B cell (primary cell): ENCODE data around the gene CCND2. TPM values are rescaled to one million over a fixed set of nuclear protein-coding genes. Genes with fewer than 3 reads are reported as not detected.

Experiments
- ATAC-seq: fragments of 200-7000 bp; cut with Tn5 transposase; one replicate; pipeline ENCODE4 v1.10.0; 2021; ENCODE audit warnings: low read depth, mild to moderate bottlenecking, moderate number of reproducible peaks, moderate library complexity
- CTCF ChIA-PET: fragments of 350-600 bp; sonication (Branson Sonifier 250); formaldehyde crosslinking; loops from one replicate; lab custom pipeline; 2021; ENCODE audit warnings: antibody characterized with exemption, inconsistent platforms; lab: Charles Lee
- POLR2A ChIA-PET: fragments of 350-600 bp; sonication (Branson Sonifier 250); formaldehyde crosslinking; loops from one replicate; lab custom pipeline; 2021; ENCODE audit warnings: antibody characterized with exemption; lab: Charles Lee
- DNase-seq: peaks from one replicate; pipeline ENCODE4 v3.0.0; 2013
- H2AFZ ChIP-seq: 2 replicates; pipeline ENCODE4 v1.6.1; 2012; ENCODE audit warnings: mild to moderate bottlenecking, low read depth, low read length; ENCODE audit not compliant: insufficient read depth, poor library complexity, severe bottlenecking
- H3K27ac ChIP-seq, 2 donors: 1 replicate in 1 of 2; 2 replicates in 1 of 2; pipeline ENCODE4 v1.5.1; 2012 to 2013; ENCODE audit warnings: low read length in 2 of 2, mild to moderate bottlenecking in 2 of 2, moderate library complexity in 1 of 2
- H3K27me3 ChIP-seq, 4 experiments: fragments of 200-600 bp in 1 of 4; sonication (generic) in 1 of 4; replicated peaks in 1 of 4; 1 replicate in 2 of 4; 2 replicates in 2 of 4; pipeline versions ENCODE4 v1.6.1 to v1.7.0; 2013 to 2016; ENCODE audit warnings: low read length in 3 of 4, mild to moderate bottlenecking in 2 of 4, mixed read lengths in 1 of 4, moderate library complexity in 1 of 4; ENCODE audit not compliant: insufficient read depth in 4 of 4, control insufficient read depth in 3 of 4; ENCODE audit errors: control extremely low read depth in 1 of 4
- H3K36me3 ChIP-seq, 2 experiments: replicated peaks in 1 of 2; 1 replicate in 1 of 2; 2 replicates in 1 of 2; pipeline versions ENCODE4 v1.6.1 to v1.7.1; 2013; ENCODE audit warnings: low read length in 1 of 2; ENCODE audit not compliant: insufficient read depth in 2 of 2, control insufficient read depth in 1 of 2; ENCODE audit errors: control extremely low read depth in 1 of 2, extremely low read depth in 1 of 2
- H3K4me1 ChIP-seq, 2 donors: fragments of 200-600 bp in 1 of 2; sonication (generic) in 1 of 2; 1 replicate in 1 of 2; 2 replicates in 1 of 2; pipeline versions ENCODE4 v1.5.1 to v1.6.1; 2013 to 2017; ENCODE audit warnings: low read length in 2 of 2; ENCODE audit not compliant: control insufficient read depth in 2 of 2, insufficient read depth in 2 of 2
- H3K4me2 ChIP-seq: replicated peaks from 2 replicates; pipeline ENCODE3; 2012; ENCODE audit warnings: mild to moderate bottlenecking, low read depth, low read length; ENCODE audit not compliant: poor library complexity, severe bottlenecking
- H3K4me3 ChIP-seq, 5 experiments: fragments of 200-600 bp in 1 of 5; sonication (generic) in 1 of 5; 1 replicate in 3 of 5; 2 replicates in 2 of 5; pipeline versions ENCODE4 v1.5.1 to v1.7.0; 2011 to 2016; ENCODE audit warnings: low read length in 4 of 5, mild to moderate bottlenecking in 4 of 5, low read depth in 2 of 5, control low read depth in 1 of 5, moderate library complexity in 1 of 5; ENCODE audit not compliant: insufficient read depth in 1 of 5; ENCODE audit errors: control extremely low read depth in 1 of 5, extremely low read depth in 1 of 5
- H3K79me2 ChIP-seq: fragments of 200-600 bp; sonication (generic); one replicate; pipeline ENCODE4 v1.6.0; 2016; ENCODE audit warnings: low read length; ENCODE audit not compliant: control insufficient read depth, insufficient read depth
- H3K9ac ChIP-seq: fragments of 200-600 bp; sonication (generic); 2 replicates; pipeline ENCODE4 v1.6.1; 2017; ENCODE audit warnings: mild to moderate bottlenecking, low read length, moderate library complexity
- H3K9me3 ChIP-seq, 3 donors: one replicate each; pipeline versions ENCODE4 v1.6.1 to v1.7.1; 2013; ENCODE audit warnings: low read length in 2 of 3; ENCODE audit not compliant: control insufficient read depth in 2 of 3, insufficient read depth in 1 of 3; ENCODE audit errors: control extremely low read depth in 1 of 3
- H4K20me1 ChIP-seq: 2 replicates; pipeline ENCODE4 v1.6.0; 2012; ENCODE audit warnings: mild to moderate bottlenecking, low read length; ENCODE audit not compliant: insufficient read depth, control insufficient read depth, poor library complexity, severe bottlenecking
- H3K27ac Mint-ChIP-seq: one replicate; pipeline ENCODE4 v1.8.0; 2021; ENCODE audit warnings: mixed read lengths
- H3K27me3 Mint-ChIP-seq: one replicate; pipeline ENCODE4 v1.8.0; 2021; ENCODE audit warnings: mixed read lengths
- H3K4me1 Mint-ChIP-seq: one replicate; pipeline ENCODE4 v1.8.0; 2021; ENCODE audit warnings: mixed read lengths
- H3K4me3 Mint-ChIP-seq: one replicate; pipeline ENCODE4 v1.8.0; 2021; ENCODE audit warnings: mixed read lengths
- H3K9me3 Mint-ChIP-seq: one replicate; pipeline ENCODE4 v1.8.0; 2022; ENCODE audit warnings: mixed read lengths; ENCODE audit not compliant: insufficient read depth
- EZH2 ChIP-seq: IDR thresholded peaks from 2 replicates; pipeline ENCODE4 v1.6.1; 2012; ENCODE audit warnings: borderline replicate concordance, low read depth, mild to moderate bottlenecking, moderate library complexity, low read length; ENCODE audit not compliant: insufficient read depth, poor library complexity, severe bottlenecking
- WGBS: methylation state at CpG from one replicate; pipeline ENCODE4 v1.1.5; 2013; ENCODE audit warnings: missing lambda C conversion rate; ENCODE audit not compliant: insufficient coverage; 5-methylcytosine and 5-hydroxymethylcytosine counted together
- intact Hi-C: fragments of 100-400 bp; cut with micrococcal nuclease; formaldehyde crosslinking; loops from one replicate; pipeline ENCODE4 v1.10.0; 2022
- polyA plus RNA-seq: library from polyadenylated mRNA; depleted of rRNA; stranded (reverse); fragments of >200 nt; gene quantifications from 2 replicates; pipeline ENCODE4 v1.2.3, GENCODE V29; 2012
- total RNA-seq, 2 donors: library from RNA; stranded (reverse); fragments of 120-200 nt in 1 of 2; gene quantifications; 1 replicate in 1 of 2; 2 replicates in 1 of 2; pipeline versions ENCODE4 v1.2.3 to v1.2.4, GENCODE V29; 2013 to 2022
- TF ChIP-seq, protein P1 (sequence below): fragments of 200-600 bp; IDR thresholded peaks from one replicate; pipeline ENCODE4 v1.8.0; 2022; ENCODE audit warnings: antibody characterized with exemption, mild to moderate bottlenecking

The CCND2 gene
- total and polyA plus RNA-seq, 2 donors (not counting 1 experiment from before 2014, with no cell fraction given), result 9.2 to 20.6 TPM

DNA sequence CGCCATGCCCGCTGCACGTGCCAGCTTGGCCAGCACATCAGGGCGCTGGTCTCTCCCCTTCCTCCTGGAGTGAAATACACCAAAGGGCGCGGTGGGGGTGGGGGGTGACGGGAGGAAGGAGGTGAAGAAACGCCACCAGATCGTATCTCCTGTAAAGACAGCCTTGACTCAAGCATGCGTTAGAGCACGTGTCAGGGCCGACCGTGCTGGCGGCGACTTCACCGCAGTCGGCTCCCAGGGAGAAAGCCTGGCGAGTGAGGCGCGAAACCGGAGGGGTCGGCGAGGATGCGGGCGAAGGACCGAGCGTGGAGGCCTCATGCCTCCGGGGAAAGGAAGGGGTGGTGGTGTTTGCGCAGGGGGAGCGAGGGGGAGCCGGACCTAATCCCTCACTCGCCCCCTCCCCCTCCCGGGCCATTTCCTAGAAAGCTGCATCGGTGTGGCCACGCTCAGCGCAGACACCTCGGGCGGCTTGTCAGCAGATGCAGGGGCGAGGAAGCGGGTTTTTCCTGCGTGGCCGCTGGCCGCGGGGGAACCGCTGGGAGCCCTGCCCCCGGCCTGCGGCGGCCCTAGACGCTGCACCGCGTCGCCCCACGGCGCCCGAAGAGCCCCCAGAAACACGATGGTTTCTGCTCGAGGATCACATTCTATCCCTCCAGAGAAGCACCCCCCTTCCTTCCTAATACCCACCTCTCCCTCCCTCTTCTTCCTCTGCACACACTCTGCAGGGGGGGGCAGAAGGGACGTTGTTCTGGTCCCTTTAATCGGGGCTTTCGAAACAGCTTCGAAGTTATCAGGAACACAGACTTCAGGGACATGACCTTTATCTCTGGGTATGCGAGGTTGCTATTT is 914 bp upstream of the CCND2 start:
- no peak for DNase-seq
- TF ChIP-seq, protein P1, sequence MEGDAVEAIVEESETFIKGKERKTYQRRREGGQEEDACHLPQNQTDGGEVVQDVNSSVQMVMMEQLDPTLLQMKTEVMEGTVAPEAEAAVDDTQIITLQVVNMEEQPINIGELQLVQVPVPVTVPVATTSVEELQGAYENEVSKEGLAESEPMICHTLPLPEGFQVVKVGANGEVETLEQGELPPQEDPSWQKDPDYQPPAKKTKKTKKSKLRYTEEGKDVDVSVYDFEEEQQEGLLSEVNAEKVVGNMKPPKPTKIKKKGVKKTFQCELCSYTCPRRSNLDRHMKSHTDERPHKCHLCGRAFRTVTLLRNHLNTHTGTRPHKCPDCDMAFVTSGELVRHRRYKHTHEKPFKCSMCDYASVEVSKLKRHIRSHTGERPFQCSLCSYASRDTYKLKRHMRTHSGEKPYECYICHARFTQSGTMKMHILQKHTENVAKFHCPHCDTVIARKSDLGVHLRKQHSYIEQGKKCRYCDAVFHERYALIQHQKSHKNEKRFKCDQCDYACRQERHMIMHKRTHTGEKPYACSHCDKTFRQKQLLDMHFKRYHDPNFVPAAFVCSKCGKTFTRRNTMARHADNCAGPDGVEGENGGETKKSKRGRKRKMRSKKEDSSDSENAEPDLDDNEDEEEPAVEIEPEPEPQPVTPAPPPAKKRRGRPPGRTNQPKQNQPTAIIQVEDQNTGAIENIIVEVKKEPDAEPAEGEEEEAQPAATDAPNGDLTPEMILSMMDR, result no peak
- TF ChIP-seq EZH2, result no peak
- Histone ChIP-seq H3K79me2 (peaks cover 25% of the 10 kb centered on the region), H3K36me3 (peaks cover 0 to 10% of the 10 kb centered on the region in 2 experiments), H3K4me2 (peak overlapping the region; percentile 79), H3K4me3 (peak overlapping the region; percentile 75 to 90 (median 82)), H3K27me3 (no peaks in the 10 kb centered on the region), H3K27ac (peak overlapping the region; percentile 97 to 99), H3K9ac (peak overlapping the region; percentile 91), H3K4me1 (peaks cover 25 to 58% of the 10 kb centered on the region in 2 donors), H4K20me1 (no peaks in the 10 kb centered on the region), H2AFZ (peak overlapping the region; percentile 74), H3K9me3 (no peaks in the 10 kb centered on the region)
- POLR2A ChIA-PET, result interaction anchor here (0.6 to 3.9 kb wide), 8 partner anchors 48 to 399 kb away, joined by 3 to 28 read pairs (median 6); partner anchors contain the start of gene PARP11
- ATAC-seq, result peak; percentile 2
- CTCF ChIA-PET, result interaction anchor here (0.9 to 12.6 kb wide), 12 partner anchors 11 to 386 kb away, joined by 3 to 396 read pairs (median 4); no protein-coding TSS in a partner anchor
- Mint-ChIP-seq H3K9me3 (no peaks in the 10 kb centered on the region), H3K27me3 (no peaks in the 10 kb centered on the region), H3K4me3 (peak overlapping the region; percentile 99), H3K27ac (peak overlapping the region; percentile 97), H3K4me1 (peaks cover 46% of the 10 kb centered on the region)
- under 1% methylated on average over 48 of the region's 62 CpGs for WGBS
- intact Hi-C loops, result loop anchor here (1.0 to 10.0 kb wide), 4 partner anchors 48 to 968 kb away; no protein-coding TSS in a partner anchor
